Measurements from ENCODE around the gene CTPS1. TPM values are rescaled to one million over a fixed set of nuclear protein-coding genes. Genes with fewer than 3 reads are reported as not detected.
A peak's percentile ranks its signal among the peaks of the same experiment; 100 is the strongest.

CTPS1 gene
- total RNA-seq = 11.3 and 12.1 TPM in 2 replicates
- 26.5 and 52.0 TPM in 2 replicates for polyA plus RNA-seq
- polyA plus RNA-seq (2012) = 24.0 and 41.9 TPM in 2 replicates
- 12.4 and 29.3 TPM in 2 replicates for polyA minus RNA-seq (ENCODE audit: low replicate concordance)

GRCh38 chr1:40979241-40980067 is at the start of gene CTPS1:
Gene CTPS1, plus strand, starts transcription at chr1:40979696. Its CDS starts 3,595 bp downstream, at chr1:40983291.
- Histone ChIP-seq H3K4me1 (ENCODE audit: control insufficient read depth, extremely low read depth, insufficient read depth, low read length) (peaks cover 14% of the 10 kb centered on the region), H3K9ac (ENCODE audit: insufficient read depth, low read length) (peak within 1 kb of the TSS; percentile 82), H3K9me3 (ENCODE audit: control insufficient read depth, insufficient read depth, low read depth, low read length) (no peaks in the 10 kb centered on the region)

GRCh38 chr1:40930174-40930964 is 49.1 kb upstream of the CTPS1 start:
- Histone ChIP-seq H3K4me3 (replicated peaks in 1 of 4; ENCODE audit: control extremely low read depth in 1 of 4, insufficient read depth in 1 of 4, low read depth in 3 of 4, low read length in 4 of 4) (no peak overlapping the region), H2AFZ (ENCODE audit: low read length) (no peak overlapping the region), H3K79me2 (ENCODE audit: control insufficient read depth, insufficient read depth, low read length) (no peaks in the 10 kb centered on the region), H3K27me3 (ENCODE audit: control insufficient read depth, insufficient read depth, low read length) (peaks cover 3% of the 10 kb centered on the region), H4K20me1 (ENCODE audit: control insufficient read depth, extremely low read depth, insufficient read depth, low read length) (no peaks in the 10 kb centered on the region), H3K4me2 (ENCODE audit: extremely low read depth, insufficient read depth, low read length) (no peak overlapping the region), H3K9me3 (ENCODE audit: control insufficient read depth, insufficient read depth, low read depth, low read length) (no peaks in the 10 kb centered on the region), H3K27ac (ENCODE audit: insufficient read depth, low read length) (no peak overlapping the region), H3K9ac (ENCODE audit: insufficient read depth, low read length) (no peak overlapping the region), H3K4me1 (ENCODE audit: control insufficient read depth, extremely low read depth, insufficient read depth, low read length) (no peaks in the 10 kb centered on the region), H3K36me3 (ENCODE audit: control insufficient read depth, insufficient read depth, low read length) (no peaks in the 10 kb centered on the region)
- TF ChIP-seq CTCF (conservative IDR thresholded peaks at IDR 0.05 in 1 of 2, IDR thresholded peaks at IDR 0.05 in 1 of 2; ENCODE audit: low read depth in 1 of 2, low read length in 2 of 2) (no peak), EZH2 (IDR thresholded peaks at IDR 0.05; ENCODE audit: low read length, missing control alignments) (no peak)
- no peak for DNase-seq (ENCODE audit: low read depth in 2 of 2)

More at GRCh38 chr1:40979241-40980067, at the start of gene CTPS1:
- TF ChIP-seq EZH2 (IDR thresholded peaks at IDR 0.05; ENCODE audit: low read length, missing control alignments) = no peak
- peak in 1 of 2 donors; percentile 22 for TF ChIP-seq CTCF (conservative IDR thresholded peaks at IDR 0.05 in 1 of 2, IDR thresholded peaks at IDR 0.05 in 1 of 2; ENCODE audit: low read depth in 1 of 2, low read length in 2 of 2)
- Histone ChIP-seq H3K36me3 (ENCODE audit: control insufficient read depth, insufficient read depth, low read length) (no peaks in the 10 kb centered on the region), H3K27ac (ENCODE audit: insufficient read depth, low read length) (peak within 1 kb of the TSS; percentile 75), H3K4me3 (replicated peaks in 1 of 4; ENCODE audit: control extremely low read depth in 1 of 4, insufficient read depth in 1 of 4, low read depth in 3 of 4, low read length in 4 of 4) (peak within 1 kb of the TSS; percentile 55 to 83 (median 66)), H3K4me2 (ENCODE audit: extremely low read depth, insufficient read depth, low read length) (peak within 1 kb of the TSS; percentile 98), H3K79me2 (ENCODE audit: control insufficient read depth, insufficient read depth, low read length) (peaks cover 40% of the 10 kb centered on the region), H2AFZ (ENCODE audit: low read length) (peak within 1 kb of the TSS; percentile 86), H3K27me3 (ENCODE audit: control insufficient read depth, insufficient read depth, low read length) (no peaks in the 10 kb centered on the region), H4K20me1 (ENCODE audit: control insufficient read depth, extremely low read depth, insufficient read depth, low read length) (no peaks in the 10 kb centered on the region)
- peak; percentile 89 to 92 for DNase-seq (ENCODE audit: low read depth in 2 of 2)

DNA sequence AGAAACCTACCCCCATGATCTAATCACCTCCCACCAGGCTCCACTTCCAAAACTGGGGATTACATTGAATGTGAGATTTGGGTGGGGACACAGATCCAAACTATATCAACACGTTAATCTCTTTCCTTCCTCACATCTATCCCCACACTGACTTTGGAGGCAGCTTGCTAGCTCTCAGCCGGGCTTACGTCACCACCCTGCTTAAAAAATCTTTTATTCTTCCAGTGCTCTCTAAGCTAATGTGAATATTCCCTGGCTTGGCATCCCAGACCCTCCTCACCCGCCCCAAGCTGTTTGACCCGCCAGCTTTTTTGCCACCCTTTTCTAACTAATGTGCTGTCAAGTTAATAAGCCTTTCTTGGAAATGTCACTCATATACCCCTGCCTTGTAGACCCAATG is 47.9 kb upstream of the CTPS1 start:
- no peaks in the 10 kb centered on the region for H3K79me2 ChIP-seq (ENCODE audit: control insufficient read depth, insufficient read depth, low read length)
- H3K4me2 ChIP-seq (ENCODE audit: extremely low read depth, insufficient read depth, low read length) = no peak overlapping the region
- no peaks in the 10 kb centered on the region for H3K36me3 ChIP-seq (ENCODE audit: control insufficient read depth, insufficient read depth, low read length)
- no peak overlapping the region for H3K9ac ChIP-seq (ENCODE audit: insufficient read depth, low read length)
- H3K4me3 ChIP-seq (replicated peaks in 1 of 4; ENCODE audit: control extremely low read depth in 1 of 4, insufficient read depth in 1 of 4, low read depth in 3 of 4, low read length in 4 of 4) = no peak overlapping the region
- no peak for DNase-seq (ENCODE audit: low read depth in 2 of 2)
- TF ChIP-seq EZH2 (IDR thresholded peaks at IDR 0.05; ENCODE audit: low read length, missing control alignments) = no peak
- no peak overlapping the region for H3K27ac ChIP-seq (ENCODE audit: insufficient read depth, low read length)
- no peaks in the 10 kb centered on the region for H4K20me1 ChIP-seq (ENCODE audit: control insufficient read depth, extremely low read depth, insufficient read depth, low read length)
- H2AFZ ChIP-seq (ENCODE audit: low read length) = no peak overlapping the region
- peaks cover 3% of the 10 kb centered on the region for H3K27me3 ChIP-seq (ENCODE audit: control insufficient read depth, insufficient read depth, low read length)
- H3K4me1 ChIP-seq (ENCODE audit: control insufficient read depth, extremely low read depth, insufficient read depth, low read length) = no peaks in the 10 kb centered on the region
- no peaks in the 10 kb centered on the region for H3K9me3 ChIP-seq (ENCODE audit: control insufficient read depth, insufficient read depth, low read depth, low read length)

Measured in fibroblast of lung (primary cell).